GM21423 (cell line): ENCODE measurements around the gene RFX8.
"Not testable (repeated sequence)": the region's sequence is repeated elsewhere in the genome, so short reads cannot be mapped to it uniquely, and the experiment has no call there.

ENCODE experiments used
- ATAC-seq: cut with Tn5 transposase; IDR thresholded peaks from one replicate; pipeline ENCODE4 v1.9.1; 2021; ENCODE audit warnings: mild to moderate bottlenecking, moderate library complexity; ENCODE audit not compliant: unreplicated experiment

The RFX8 gene

DNA sequence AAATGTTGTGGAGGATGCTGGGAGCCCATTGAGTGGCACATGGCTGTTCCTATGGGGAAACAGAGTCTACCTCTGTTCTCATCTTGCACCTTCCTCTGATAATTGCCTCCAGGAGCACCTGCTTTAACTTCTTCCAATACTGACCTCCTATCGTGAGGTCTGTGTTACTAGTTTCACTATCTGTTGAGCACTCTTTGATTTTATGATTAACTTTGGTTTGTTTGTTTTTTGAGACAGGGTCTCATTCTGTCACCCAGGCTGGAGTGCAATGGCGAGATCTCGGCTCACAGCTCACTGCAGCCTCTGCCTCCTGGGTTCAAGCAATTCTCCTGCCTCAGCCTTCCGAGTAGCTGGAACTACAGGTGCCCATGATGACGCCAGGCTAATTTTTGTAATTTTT, 12.1 kb upstream of the RFX8 start:
- no peak for ATAC-seq

DNA sequence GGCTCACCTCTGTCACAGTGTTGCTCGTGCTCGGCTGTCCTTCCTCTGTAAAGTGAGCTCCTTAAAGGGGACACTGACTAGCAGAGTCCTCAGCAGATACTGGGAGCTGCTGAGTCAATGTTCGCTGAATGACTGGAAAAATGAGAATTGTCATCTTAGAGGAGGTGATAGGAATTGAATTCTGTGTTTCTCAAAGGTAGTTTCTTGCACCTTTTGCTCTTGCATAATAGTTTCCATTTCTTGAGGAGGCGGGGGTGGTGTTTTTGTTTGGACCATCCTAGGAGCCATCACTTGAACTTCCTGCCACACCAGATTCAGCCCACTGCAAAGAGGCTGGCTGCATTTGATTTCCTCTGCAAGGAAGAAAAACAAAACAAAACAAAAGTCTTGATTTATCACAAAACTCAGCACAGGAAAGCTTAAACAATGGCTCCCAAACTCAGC, 11.4 kb upstream of the RFX8 start:
- ATAC-seq: no peak

DNA sequence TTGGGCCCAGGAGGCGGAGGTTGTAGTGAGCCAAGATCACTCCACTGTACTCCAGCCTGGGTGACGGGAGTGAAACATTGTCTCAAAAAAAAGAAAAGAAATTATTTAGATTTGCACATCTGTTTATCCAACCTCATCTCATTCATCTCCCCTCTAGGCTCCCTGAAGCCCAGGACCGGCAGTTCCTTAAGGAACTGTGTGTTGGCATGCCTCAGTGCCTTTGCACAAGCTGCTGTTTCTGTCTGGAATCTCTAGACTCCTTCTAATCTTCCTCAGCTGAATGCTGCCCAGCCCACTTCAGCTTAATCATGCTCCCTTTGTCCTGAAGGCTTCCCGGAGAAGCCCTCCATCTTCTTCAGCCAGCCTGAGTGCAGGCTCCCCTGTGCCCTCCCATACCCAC, 10.9 kb upstream of the RFX8 start:
- ATAC-seq: no peak

DNA sequence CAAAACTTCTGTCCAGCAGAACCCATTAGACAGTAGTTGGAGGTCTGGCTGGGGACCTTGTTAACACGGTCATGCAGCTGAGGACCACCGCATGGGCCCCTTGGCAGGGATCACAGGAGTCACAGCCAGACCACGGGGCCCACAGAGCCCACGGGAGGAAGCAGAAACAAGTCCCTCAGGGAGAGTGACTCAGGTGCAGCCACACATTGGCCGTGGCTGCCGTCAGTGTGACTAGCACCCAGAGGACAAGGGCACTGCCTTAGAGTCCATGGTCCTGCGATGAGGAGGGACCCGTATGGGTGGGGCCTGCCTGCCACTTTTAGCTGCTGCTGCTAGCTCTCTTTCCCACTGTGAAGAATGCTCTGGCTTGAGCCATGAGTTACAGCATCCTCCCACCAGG, 5.9 kb upstream of the RFX8 start:
- ATAC-seq: no peak

DNA sequence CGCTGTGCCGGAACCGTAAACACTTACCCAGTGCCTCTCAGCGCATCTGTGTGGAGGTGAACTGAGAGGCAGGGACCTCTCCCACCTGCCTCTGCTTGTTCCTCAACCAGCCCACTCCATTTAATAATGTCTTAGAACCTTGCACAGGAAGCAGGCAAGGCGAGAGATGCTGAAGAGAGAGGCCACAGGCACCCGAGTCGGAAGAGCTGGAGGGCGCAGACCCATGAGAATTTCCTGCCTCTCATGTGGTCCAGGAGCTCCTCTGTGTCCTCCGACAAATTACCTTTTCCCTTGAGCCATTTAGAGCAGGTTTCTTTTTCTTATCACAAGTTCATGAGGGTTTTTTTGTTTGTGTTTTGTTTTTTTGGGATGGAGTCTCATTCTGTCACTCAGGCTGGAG, 4.9 kb upstream of the RFX8 start:
- no peak for ATAC-seq

DNA sequence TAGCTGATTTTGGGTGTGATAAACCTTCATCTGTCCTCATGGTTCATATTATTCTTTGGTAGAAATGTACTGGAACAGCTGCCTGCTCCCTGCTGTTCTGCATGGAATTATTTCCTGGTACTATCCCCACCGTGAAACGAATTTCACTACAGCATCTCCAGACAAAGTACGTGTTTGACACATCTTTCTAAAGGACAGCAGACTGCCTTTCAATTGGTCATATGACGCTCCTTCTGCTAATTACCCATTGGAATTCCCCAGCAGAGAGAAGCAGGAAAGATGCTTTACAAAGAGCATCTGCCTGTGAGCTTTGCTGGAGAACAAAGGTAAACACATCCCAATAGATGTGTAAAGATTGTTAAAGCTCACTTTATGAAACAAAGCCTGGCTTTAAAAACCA, 4.4 kb upstream of the RFX8 start:
- no peak for ATAC-seq

DNA sequence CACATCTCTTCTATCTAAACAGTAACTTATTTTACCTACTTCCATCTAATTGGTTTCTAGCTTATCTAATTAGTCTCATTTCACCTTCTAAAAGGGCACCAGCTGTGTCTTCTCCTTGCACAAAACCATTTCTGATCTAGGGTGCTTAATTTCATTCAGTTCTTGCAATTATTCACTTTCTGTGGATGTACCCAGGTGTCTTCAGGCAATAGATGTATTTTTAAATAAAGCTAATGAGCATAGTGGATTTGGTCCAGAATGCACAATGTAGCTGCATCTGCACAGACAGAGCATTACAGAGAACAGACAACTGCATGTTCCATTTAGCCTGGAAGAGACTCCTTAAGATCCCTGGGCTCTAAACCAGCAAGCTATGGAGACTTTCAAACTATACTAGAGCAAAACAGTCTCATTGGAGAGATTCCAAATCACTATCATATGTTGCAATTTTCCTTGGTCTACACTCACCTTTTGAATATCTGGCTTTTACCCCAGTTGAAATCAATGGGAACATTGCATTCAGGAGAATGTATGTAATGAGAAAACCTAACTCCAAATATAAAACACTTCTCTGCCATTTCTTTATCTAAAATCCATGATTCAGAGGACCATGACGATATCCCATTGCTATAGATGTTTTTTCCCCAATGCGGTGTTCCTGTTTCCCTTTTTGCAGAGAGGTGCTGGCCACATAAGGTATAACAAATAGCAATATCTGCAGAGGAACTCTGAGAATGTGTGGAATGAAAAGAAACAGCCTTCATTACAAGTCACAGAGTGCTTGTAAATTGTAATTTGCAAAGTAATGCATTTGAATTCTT, 3.5 kb upstream of the RFX8 start:
- no peak for ATAC-seq

DNA sequence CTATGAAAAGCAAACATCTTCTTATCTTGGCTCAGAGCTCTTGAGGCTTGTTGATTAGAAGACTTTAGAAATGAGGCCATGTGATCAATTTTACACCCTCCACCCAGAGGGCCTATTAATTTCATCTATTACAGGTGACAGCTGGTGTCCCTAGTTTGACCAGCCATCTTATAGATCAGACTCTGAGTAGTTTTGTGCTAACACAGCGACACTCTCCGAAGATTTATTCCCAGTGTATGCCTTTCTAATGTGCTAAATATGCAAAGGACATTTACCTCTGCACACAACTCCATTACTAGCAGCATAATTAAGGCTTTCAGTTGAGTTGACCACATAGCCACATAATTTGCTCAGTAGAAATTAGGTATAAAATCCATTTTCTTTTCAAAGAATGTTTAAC, 2.6 kb upstream of the RFX8 start:
- no peak for ATAC-seq

DNA sequence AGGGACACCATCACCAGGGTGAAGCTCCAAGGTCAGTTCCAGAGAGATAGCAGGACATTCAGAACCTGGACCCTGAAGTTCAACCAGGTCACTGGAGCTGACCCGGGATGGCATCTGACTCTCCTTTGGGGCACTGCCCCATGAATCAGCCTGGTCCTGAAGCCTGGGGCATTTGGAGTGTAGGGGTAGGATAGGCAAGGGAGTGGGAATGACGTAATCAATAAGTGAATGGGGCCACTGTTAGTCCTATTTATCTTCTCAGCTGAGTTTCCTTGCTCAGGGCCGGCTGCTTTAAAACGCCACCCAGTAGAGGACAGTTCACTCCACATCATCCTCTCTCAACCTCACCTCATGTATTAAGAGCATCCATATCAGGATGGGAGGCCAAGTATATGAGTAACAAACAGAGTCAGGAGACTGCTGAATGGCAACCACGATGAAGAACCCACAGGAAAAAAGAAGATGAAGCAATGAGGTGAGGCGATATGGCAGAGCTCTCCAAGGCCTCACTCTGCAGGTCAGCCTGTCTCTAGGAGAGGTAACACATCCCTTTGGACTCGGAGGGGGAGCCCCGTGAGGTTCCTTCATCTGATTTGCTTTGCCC, 1.8 kb upstream of the RFX8 start:
- no peak for ATAC-seq

DNA sequence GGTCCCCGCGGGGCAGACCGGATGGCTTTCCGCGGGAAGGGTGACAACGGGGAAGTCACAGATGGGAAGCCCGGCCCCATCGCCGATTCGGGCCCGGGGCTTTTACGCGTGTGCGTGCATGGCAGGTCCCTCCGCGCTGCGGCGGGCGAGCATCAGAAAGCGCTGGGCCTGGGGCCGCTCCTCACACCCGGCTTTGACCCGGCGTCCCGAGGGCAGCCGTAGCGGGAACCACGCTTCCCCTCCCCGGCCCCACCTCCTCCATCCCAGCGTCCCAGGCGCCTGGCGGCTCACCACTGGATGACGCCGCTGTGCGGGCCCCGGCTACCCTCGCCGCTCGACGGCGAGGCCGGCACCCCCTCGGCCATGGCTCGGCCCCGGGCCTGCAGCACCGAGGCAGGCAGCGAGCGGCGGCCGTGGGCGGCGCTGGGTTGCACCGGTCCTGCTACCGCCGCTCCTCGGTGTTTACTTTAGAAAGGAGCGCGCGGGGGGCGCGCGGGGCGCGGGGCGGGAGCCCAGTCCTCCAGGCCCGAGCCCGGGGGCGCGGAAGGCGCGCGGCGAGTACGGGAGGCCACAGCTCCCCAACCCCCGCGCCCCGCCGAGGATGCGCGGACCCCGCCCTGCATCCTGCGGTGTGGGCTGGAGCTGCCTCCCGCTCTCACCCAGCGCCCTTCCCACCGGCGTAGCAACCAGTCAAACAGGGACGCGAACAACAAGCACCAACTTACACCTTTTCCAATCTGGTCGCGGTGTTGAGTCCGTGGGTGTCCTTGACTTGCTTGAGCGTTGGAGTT, 806 bp downstream of the RFX8 start:
- no peak for ATAC-seq

DNA sequence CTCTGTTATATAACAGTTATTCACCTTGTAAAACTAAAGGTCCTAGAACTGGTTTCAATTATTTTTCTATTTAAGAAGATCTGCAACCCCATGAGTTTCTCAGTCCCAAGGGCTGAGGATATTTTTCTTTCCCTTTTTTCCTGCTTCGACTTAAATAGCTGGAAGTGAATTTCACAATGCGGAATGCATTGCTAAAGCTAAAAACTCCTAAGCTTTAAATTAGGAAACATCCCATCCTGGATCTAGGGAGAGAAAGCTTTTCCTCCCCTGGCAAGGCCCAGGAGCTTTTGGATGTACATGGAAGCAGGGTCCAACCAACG, 1.4 kb downstream of the RFX8 start:
- ATAC-seq: no peak

DNA sequence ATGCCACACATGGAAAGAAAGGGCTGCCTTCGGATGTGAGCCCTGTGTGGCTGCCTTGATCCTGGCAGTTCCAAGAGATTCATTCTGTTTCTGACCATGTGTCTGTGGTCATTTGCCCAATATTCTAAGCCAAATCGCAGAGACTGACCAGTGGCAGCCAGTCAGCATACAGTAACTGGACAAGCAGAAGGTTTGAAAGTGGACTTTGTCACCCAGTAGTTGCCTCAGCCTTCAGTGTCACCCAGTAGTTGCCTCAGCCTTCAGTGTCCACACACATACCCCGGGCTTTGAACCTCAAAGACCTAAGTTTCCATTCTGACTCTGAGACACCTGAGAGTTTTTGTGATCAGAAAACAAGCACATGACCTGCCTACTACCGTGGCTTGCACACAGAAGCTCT, 5.0 kb downstream of the RFX8 start:
- ATAC-seq: no peak

DNA sequence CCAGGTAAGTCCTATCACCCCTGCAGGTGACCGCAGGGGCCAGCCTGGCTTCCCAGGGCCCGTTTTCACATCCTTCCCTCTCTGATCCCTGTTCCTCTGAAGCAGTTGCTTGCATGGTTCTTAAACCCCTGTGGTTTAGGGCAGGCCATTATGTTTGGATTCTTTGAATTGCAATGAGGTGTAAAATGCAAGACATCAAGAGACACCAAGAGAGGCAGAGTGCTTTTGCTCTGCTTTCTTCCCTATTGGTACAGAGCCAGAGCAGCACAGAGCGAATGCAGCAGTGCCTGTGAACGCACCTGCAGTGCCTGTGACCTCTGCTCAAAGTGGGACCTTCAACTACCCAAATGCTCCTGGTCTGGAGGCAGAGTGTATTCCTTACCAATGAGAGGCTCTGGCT, 7.6 kb downstream of the RFX8 start:
- no peak for ATAC-seq

DNA sequence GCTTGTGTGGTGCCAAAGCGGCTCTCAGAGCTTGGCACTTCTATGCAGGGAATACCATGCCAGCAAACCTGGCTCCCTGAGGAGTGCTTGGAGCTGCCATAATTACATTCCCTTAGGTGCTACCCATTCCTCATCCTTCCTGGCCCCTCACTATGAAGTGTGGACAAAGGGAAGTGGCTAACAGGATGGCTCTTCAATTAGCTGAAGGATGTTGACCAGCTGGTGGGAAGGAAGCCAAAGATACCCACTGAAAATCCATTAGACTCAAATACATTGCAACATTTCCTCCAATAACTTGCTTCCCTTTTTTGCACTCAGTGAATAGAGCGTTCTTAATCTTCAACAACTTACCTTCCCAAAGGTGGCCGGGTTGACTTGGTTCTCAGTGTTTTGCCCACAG, 8.5 kb downstream of the RFX8 start:
- ATAC-seq: no peak

DNA sequence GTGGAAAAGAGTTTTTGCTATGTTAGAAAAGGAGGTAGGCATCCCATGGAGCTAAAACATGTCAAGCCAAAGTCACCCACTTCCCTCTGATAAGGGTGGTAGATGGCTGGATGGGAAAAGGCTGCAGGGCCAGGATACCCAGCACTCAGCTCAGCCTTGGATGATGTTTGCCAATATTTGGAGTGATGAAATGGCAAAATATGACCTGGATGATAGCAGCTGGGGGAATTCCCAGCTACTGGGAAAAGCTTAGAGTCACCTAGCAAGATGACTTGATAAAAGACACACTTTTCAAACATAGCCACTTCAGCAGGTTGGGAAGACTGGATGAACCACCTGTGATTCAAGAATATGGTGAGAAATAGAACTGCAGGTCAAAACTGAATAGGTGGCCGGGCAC, 10.1 kb downstream of the RFX8 start:
- ATAC-seq: no peak

DNA sequence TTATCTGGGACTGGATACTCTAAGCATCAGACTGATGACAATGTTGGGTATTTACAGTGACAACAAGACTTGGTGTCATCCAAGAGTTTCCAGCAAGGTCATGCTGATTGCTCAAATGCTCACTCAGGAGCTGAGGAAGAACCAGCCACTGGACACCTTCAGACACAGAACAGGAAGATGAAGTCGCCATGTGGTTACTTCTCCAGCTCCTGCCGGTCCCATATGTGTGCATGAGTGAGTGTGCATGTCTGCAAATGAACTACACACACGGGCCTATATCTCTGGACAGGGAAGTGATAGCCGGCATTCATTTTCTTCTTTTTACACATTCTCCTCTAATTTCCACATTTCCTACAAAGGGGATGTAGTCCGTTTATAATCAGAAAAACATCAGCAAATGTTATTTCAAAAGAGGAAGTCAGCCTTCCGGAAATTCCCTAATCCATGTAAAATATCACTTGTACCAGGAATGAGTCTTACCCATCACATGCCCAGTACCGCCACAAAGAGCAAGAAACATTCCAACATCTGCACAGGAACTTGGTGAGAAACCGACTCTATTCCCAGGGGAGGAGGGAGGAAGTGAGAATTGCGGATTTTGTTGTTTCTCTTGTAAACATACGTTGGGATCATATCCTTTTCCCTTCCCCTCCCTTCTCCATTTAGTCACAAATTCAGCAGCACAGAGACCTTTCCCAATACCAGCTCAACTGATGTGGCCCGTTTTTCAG, 10.8 kb downstream of the RFX8 start:
- ATAC-seq: no peak

DNA sequence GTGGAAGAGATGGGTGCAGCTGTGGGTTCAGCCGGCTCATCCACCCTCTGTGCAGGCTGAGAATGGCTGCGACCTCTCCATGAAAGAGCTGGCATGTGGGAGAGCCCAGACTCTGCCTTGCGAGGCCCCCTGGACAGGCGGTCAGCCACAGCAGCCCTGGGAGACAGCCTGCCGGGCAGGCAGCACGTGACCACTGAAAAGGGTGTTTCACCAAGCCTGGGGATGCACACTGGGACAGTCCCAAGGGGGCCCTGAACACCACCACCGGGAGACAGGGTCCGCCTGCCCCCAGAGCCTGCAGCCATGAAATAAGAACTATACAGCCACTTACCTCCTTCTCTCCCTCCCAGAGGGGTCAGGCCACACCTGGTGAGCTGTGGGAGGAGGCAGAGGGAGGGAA, 11.5 kb downstream of the RFX8 start:
- no peak for ATAC-seq

DNA sequence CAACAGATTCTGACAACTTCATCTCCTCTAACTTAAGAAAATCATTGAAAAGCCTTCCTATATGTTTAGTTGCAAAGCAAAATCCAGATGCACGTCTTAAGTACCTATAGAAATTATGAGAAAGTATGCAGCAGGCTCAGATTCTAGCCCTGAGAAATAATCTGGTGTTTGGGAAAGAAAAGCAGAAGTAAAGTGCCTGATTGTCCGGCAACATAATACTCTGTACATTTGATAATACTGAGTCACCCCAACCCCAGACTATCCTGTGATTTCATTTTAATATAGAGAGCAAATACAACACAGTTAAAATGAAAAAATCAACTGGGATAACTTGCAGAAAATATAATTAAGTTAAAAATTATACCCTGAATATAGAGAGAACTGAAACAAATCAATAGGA, 13.5 kb downstream of the RFX8 start:
- ATAC-seq: no peak

DNA sequence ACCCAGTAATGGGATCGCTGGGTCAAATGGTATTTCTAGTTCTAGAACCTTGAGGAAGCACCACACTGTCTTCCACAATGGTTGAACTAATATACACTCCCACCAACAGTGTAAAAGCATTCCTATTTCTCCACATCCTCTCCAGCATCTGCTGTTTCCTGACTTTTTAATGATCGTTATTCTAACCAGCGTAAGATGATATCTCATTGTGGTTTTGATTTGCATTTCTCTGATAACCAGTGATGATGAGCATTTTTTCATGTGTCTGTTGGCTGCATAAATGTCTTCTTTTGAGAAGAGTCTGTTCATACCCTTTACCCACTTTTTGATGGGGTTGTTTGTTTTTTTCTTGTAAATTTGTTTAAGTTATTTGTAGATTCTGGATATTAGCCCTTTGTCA, 20.5 kb downstream of the RFX8 start:
- ATAC-seq: not testable (repeated sequence)

DNA sequence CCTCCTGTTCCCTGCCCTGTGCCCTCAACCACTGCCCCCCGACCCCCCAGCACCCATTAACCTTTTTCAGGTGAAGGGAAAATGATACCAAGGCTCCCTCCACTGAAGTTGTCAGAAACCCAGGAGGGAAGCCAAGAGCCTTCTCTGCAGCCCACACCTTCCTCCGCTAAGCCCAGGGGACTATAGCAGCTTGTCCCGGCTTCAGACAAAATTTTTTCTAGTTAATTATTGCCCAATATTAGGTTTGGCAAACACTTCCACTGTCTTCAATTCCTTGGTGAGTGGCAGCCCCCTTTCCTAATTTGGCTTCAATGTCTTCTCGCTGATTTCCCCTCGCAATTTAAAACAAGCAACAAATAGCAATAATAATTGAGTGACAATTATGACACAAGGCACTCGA, 23.9 kb downstream of the RFX8 start:
- no peak for ATAC-seq

DNA sequence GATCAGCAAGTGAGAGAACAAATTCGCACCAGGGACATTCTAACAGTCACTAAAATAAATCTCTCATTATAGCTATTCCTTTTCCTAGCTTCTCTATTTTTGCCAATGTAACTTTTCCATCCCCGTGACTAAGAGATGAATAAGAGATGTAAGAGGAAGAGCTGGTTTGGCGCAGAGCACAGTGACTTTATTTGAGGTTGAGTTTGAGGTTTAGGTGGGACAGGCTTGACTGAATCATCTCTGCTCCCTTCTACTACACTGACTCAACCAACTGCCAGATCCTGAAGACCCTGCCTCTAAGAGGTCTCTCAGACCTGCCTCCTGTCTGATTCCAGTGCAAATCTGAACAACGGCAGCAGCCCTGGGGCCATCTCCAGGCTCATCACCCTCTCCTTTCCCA, 28.0 kb downstream of the RFX8 start:
- no peak for ATAC-seq

DNA sequence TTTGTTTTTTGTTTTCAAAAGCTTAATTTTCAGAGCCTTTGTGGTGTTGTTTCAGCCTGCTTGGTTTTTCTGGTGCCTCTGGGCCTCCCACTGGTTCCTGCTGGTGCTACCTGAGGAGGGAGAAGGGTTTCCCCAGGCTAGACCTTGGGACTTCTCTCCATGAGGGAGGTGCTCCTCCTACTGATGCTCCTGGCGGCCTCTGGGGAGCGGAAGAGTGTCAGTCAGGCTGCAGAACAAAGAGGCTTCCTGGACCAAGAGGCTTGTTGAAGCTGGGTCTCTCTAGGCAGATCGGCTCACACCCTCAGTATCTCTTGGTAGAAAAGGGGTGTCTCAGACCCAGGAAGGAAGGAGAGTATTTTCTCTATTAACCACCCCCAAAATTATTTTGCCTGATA, 32.2 kb downstream of the RFX8 start:
- no peak for ATAC-seq
